Gastroesophageal sphincter (tissue), 4 donors: ENCODE measurements around the gene EXOC3L1. TPM values are rescaled to one million over a fixed set of nuclear protein-coding genes. Genes with fewer than 3 reads are reported as not detected.

Experiments
- ATAC-seq: fragments of 150-250 bp; one replicate; pipeline ENCODE4 v1.9.1; 2016; ENCODE audit warnings: mild to moderate bottlenecking, moderate library complexity
- H3K27ac ChIP-seq, 4 donors: fragments of 200-600 bp; sonication (generic) in 3 of 4; 1 replicate in 3 of 4; 2 replicates in 1 of 4; pipeline ENCODE4 v1.5.1; 2016 to 2019
- H3K27me3 ChIP-seq: fragments of 200-600 bp; sonication (generic); one replicate; pipeline ENCODE4 v1.5.1; 2019
- H3K36me3 ChIP-seq, 2 donors: fragments of 200-600 bp; sonication (generic); one replicate each; pipeline ENCODE4 v1.5.1; 2019; ENCODE audit warnings: control low read depth in 1 of 2
- H3K4me1 ChIP-seq, 3 donors: fragments of 200-600 bp; sonication (generic); 1 replicate in 2 of 3; 2 replicates in 1 of 3; pipeline ENCODE4 v1.5.1; 2016 to 2019; ENCODE audit warnings: control low read depth in 2 of 3
- H3K4me3 ChIP-seq, 2 donors: fragments of 200-600 bp; sonication (generic); one replicate each; pipeline ENCODE4 v1.5.1; 2019; ENCODE audit warnings: mild to moderate bottlenecking in 1 of 2, moderate library complexity in 1 of 2
- H3K9me3 ChIP-seq, 3 donors: fragments of 200-600 bp; sonication (generic); one replicate each; pipeline ENCODE4 v1.5.1; 2017 to 2019; ENCODE audit warnings: control low read depth in 2 of 3
- CTCF ChIP-seq, 4 experiments: fragments of 200-600 bp in 2 of 4; fragments of 450-650 bp in 2 of 4; sonication (generic) in 1 of 4; IDR thresholded peaks; one replicate each; pipeline ENCODE4 v1.5.1; 2017 to 2019; ENCODE audit warnings: antibody characterized with exemption in 4 of 4, mild to moderate bottlenecking in 2 of 4, moderate library complexity in 2 of 4
- EP300 ChIP-seq: sonication (generic); formaldehyde crosslinking; IDR thresholded peaks from one replicate; pipeline ENCODE4 v1.6.1; 2017; ENCODE audit warnings: antibody characterized with exemption, mild to moderate bottlenecking
- POLR2A ChIP-seq, 2 donors: fragments of 450-650 bp; IDR thresholded peaks; one replicate each; pipeline ENCODE4 v1.6.1; 2017; ENCODE audit warnings: antibody characterized with exemption in 2 of 2, mild to moderate bottlenecking in 2 of 2, moderate library complexity in 1 of 2
- POLR2AphosphoS5 ChIP-seq: sonication (generic); formaldehyde crosslinking; IDR thresholded peaks from one replicate; pipeline ENCODE4 v1.6.1; 2017; ENCODE audit warnings: antibody characterized with exemption
- WGBS, 2 donors: methylation state at CpG; one replicate each; pipeline ENCODE4 v1.1.5; 2018; ENCODE audit warnings: low coverage in 1 of 2; 5-methylcytosine and 5-hydroxymethylcytosine counted together
- total RNA-seq, 4 donors: library from RNA; depleted of rRNA; stranded (reverse); fragments of >200 nt; gene quantifications; one replicate each; pipeline ENCODE4 v1.1.0, GENCODE V29; 2016

Gene EXOC3L1
- total RNA-seq, 4 donors from 2014 or later = 1.6 to 6.1 (median 2.6) TPM

- H3K4me3 ChIP-seq = no peak overlapping the region
- H3K27ac ChIP-seq = no peak overlapping the region
- peaks cover 0 to 8% (median 4%) of the 10 kb centered on the region in 3 donors for H3K4me1 ChIP-seq
- WGBS, 2 donors = 78 to 86% methylated on average over 10 to 15 of the region's 17 CpGs
- ATAC-seq = no peak
- H3K9me3 ChIP-seq = no peaks in the 10 kb centered on the region
- no peaks in the 10 kb centered on the region for H3K27me3 ChIP-seq
- H3K36me3 ChIP-seq = peaks cover 0 to 87% of the 10 kb centered on the region in 2 donors
- TF ChIP-seq EP300 (no peak), CTCF (IDR thresholded peaks at IDR 0.05) (no peak), POLR2A (IDR thresholded peaks at IDR 0.05) (no peak), POLR2AphosphoS5 (no peak)
These were observed 46.1 kb upstream of the EXOC3L1 start for GRCh38 chr16:67235816-67236562.

- Histone ChIP-seq H3K27me3 (no peaks in the 10 kb centered on the region), H3K9me3 (no peaks in the 10 kb centered on the region), H3K36me3 (peaks cover 0 to 98% of the 10 kb centered on the region in 2 donors), H3K4me3 (no peak overlapping the region), H3K4me1 (no peaks in the 10 kb centered on the region), H3K27ac (no peak overlapping the region)
- no peak for TF ChIP-seq POLR2A (IDR thresholded peaks at IDR 0.05)
- TF ChIP-seq POLR2AphosphoS5 = no peak
- TF ChIP-seq CTCF (IDR thresholded peaks at IDR 0.05) = no peak
- TF ChIP-seq EP300 = no peak
- no peak for ATAC-seq
- WGBS, 2 donors = 100% methylated on average over 2 of the region's 10 CpGs; no CpG with 5 or more reads in 1 of the 2 donors
These were observed 44.3 kb upstream of the EXOC3L1 start for GRCh38 chr16:67234180-67234597.

DNA sequence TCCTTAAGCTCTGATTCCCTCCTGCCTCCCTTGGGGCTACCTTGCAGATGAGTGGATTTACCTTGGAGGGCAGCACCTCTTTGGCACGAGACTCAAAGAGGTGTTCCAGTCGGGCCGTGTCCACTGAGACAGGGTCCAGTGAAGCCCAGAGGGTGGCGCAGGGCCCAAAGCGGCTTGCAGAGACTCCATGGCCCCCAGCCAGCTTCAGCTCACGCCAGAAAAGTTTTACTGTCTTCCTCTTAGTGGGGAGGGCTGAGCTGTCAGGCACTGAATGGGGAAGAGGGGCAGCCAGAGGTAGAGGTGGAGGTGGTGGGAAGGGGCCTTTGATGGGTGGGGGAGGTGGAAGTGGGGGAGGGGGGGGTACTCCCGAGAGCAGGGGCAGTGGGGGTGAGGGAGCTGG is 43.7 kb upstream of the EXOC3L1 start:
- H3K27ac ChIP-seq = no peak overlapping the region
- H3K36me3 ChIP-seq = peaks cover 0 to 98% of the 10 kb centered on the region in 2 donors
- TF ChIP-seq CTCF (IDR thresholded peaks at IDR 0.05) = no peak
- TF ChIP-seq POLR2A (IDR thresholded peaks at IDR 0.05) = no peak
- TF ChIP-seq EP300 = no peak
- no peak for TF ChIP-seq POLR2AphosphoS5
- no peak overlapping the region for H3K4me3 ChIP-seq
- 33 to 43% methylated on average over 1 of the region's 7 CpGs for WGBS, 2 donors
- no peak for ATAC-seq
- no peaks in the 10 kb centered on the region for H3K9me3 ChIP-seq
- H3K27me3 ChIP-seq = no peaks in the 10 kb centered on the region
- H3K4me1 ChIP-seq = peaks cover 0 to 4% (median 0%) of the 10 kb centered on the region in 3 donors

- H3K36me3 ChIP-seq = peaks cover 0 to 79% of the 10 kb centered on the region in 2 donors
- no peak overlapping the region for H3K27ac ChIP-seq
- no peak overlapping the region for H3K4me3 ChIP-seq
- H3K9me3 ChIP-seq = no peaks in the 10 kb centered on the region
- 82 to 83% methylated on average over 2 to 3 of the region's 12 CpGs for WGBS, 2 donors
- ATAC-seq = no peak
- no peak for TF ChIP-seq POLR2AphosphoS5
- peaks cover 0 to 23% (median 9%) of the 10 kb centered on the region in 3 donors for H3K4me1 ChIP-seq
- no peaks in the 10 kb centered on the region for H3K27me3 ChIP-seq
These were observed 41.1 kb upstream of the EXOC3L1 start for GRCh38 chr16:67230809-67231660.

GRCh38 chr16:67229906-67230808 is 40.2 kb upstream of the EXOC3L1 start:
- 90 to 93% methylated on average over 4 to 11 of the region's 32 CpGs for WGBS, 2 donors
- Histone ChIP-seq H3K9me3 (no peaks in the 10 kb centered on the region), H3K4me1 (peaks cover 0 to 32% (median 10%) of the 10 kb centered on the region in 3 donors), H3K36me3 (peaks cover 0 to 70% of the 10 kb centered on the region in 2 donors), H3K4me3 (no peak overlapping the region), H3K27me3 (no peaks in the 10 kb centered on the region), H3K27ac (no peak overlapping the region)
- TF ChIP-seq POLR2AphosphoS5 = no peak
- no peak for TF ChIP-seq EP300
- TF ChIP-seq CTCF (IDR thresholded peaks at IDR 0.05) = no peak
- ATAC-seq = no peak
